MM.1S (cell line): ENCODE measurements around the gene NAT16.
A peak's percentile ranks its signal among the peaks of the same experiment; 100 is the strongest.

ENCODE experiments used
- DNase-seq: peaks from one replicate; pipeline ENCODE4 v3.0.0-alpha.2; 2015
- H2AFZ ChIP-seq: fragments of 300-600 bp; sonication (generic); 2 replicates; pipeline ENCODE4 v1.6.0; 2016; ENCODE audit warnings: antibody characterized with exemption, low read length
- H3F3A ChIP-seq: fragments of 300-600 bp; sonication (generic); 2 replicates; pipeline ENCODE4 v1.6.1; 2016; ENCODE audit warnings: mild to moderate bottlenecking, antibody characterized with exemption, low read length, moderate library complexity, mixed read lengths; ENCODE audit not compliant: insufficient read depth
- H3K27ac ChIP-seq: fragments of 300-600 bp; sonication (generic); 2 replicates; pipeline ENCODE4 v1.5.1; 2016; ENCODE audit warnings: mild to moderate bottlenecking, low read length
- H3K27me3 ChIP-seq: fragments of 300-600 bp; sonication (generic); replicated peaks from 2 replicates; pipeline ENCODE4 v1.6.0; 2016; ENCODE audit warnings: low read length; ENCODE audit not compliant: insufficient read depth
- H3K36me3 ChIP-seq: fragments of 300-600 bp; sonication (generic); replicated peaks from 2 replicates; pipeline ENCODE4 v1.6.1; 2016; ENCODE audit warnings: mild to moderate bottlenecking, low read length, mixed read lengths; ENCODE audit not compliant: insufficient read depth
- H3K4me1 ChIP-seq: fragments of 300-600 bp; sonication (generic); 2 replicates; pipeline ENCODE4 v1.6.1; 2016; ENCODE audit warnings: low read length, mixed read lengths
- H3K4me2 ChIP-seq: fragments of 300-600 bp; sonication (generic); 2 replicates; pipeline ENCODE4 v1.6.0; 2016; ENCODE audit warnings: low read depth, low read length
- H3K4me3 ChIP-seq: fragments of 300-600 bp; sonication (generic); 2 replicates; pipeline ENCODE4 v1.5.1; 2016; ENCODE audit warnings: low read length, mixed read lengths
- H3K79me2 ChIP-seq: fragments of 300-600 bp; sonication (generic); 2 replicates; pipeline ENCODE4 v1.6.1; 2016; ENCODE audit warnings: mixed run types, low read length, mixed read lengths
- H3K9ac ChIP-seq: fragments of 300-600 bp; sonication (generic); 2 replicates; pipeline ENCODE4 v1.6.1; 2016; ENCODE audit warnings: low read length, mixed read lengths
- H3K9me2 ChIP-seq: fragments of 300-600 bp; sonication (generic); replicated peaks from 2 replicates; pipeline ENCODE4 v1.6.1; 2016; ENCODE audit warnings: mild to moderate bottlenecking, low read length, mixed read lengths; ENCODE audit not compliant: insufficient read depth
- H3K9me3 ChIP-seq: fragments of 300-600 bp; sonication (generic); replicated peaks from 2 replicates; pipeline ENCODE4 v1.6.1; 2016; ENCODE audit warnings: mild to moderate bottlenecking, low read length, mixed read lengths; ENCODE audit not compliant: insufficient read depth
- H4K20me1 ChIP-seq: fragments of 300-600 bp; sonication (generic); 2 replicates; pipeline ENCODE4 v1.6.1; 2016; ENCODE audit warnings: mild to moderate bottlenecking, low read length, moderate library complexity, mixed read lengths; ENCODE audit not compliant: insufficient read depth
- EZH2 ChIP-seq: fragments of 300-600 bp; sonication (generic); optimal IDR thresholded peaks from 2 replicates; pipeline ENCODE3; 2017; ENCODE audit warnings: low read depth, mild to moderate bottlenecking, antibody characterized with exemption, low read length, mixed read lengths
- EZH2phosphoT487 ChIP-seq: fragments of 300-600 bp; sonication (generic); IDR thresholded peaks from 2 replicates; pipeline ENCODE4 v1.6.1; 2018; ENCODE audit warnings: antibody characterized with exemption, low read length
- TF ChIP-seq, protein P1 (sequence below): fragments of 300-600 bp; sonication (generic); IDR thresholded peaks from 2 replicates; pipeline ENCODE4 v1.5.1; 2016; ENCODE audit warnings: antibody characterized with exemption, low read length, mixed read lengths

The NAT16 gene

DNA sequence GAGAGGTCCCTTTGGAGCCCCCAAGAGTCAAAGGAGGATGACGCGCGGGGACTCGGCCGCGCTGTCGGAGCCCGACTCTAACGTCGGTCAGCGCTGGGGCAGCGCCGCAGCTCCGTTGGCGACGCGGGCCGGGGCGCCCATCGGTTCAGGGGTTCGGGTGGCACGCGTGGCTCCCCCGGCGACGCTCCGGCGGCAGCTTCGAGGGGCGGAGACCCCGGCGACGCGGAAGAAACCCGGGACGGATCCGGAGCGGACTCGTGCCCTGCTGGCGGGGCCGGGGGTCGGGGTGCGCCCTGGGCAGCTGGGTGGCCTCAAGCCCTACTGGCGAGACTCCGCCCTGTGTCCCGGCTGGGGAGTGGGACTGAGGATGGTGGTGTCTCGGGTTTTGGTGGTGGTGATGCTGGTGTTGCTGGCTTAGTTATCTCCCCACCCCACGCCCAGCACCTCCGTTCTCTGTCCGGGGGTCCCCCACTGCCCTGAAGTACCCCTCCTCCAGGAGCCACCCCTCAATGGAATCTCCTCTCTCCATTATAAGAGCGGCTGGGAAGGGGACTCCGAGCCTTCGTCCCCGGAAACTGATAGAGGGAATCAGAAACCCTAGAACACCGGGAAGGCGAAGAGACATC is at the start of gene NAT16:
Gene NAT16, minus strand, starts transcription at position 164 of the 626 bp plus-strand sequence. CDS start 5,486 bp downstream, outside the sequence.
- no peak within 1 kb of the TSS for H3K27ac ChIP-seq
- no peak for DNase-seq
- 0 out of 2 replicates have a peak, but pooled peaks cover 4% of the 10 kb centered on the region for H3K4me1 ChIP-seq
- H2AFZ ChIP-seq: no peak within 1 kb of the TSS
- no peaks in the 10 kb centered on the region for H3K9me3 ChIP-seq
- H4K20me1 ChIP-seq: no peaks in the 10 kb centered on the region
- no peaks in the 10 kb centered on the region for H3F3A ChIP-seq
- 0 out of 2 replicates have a peak within 1 kb of the TSS, but pooled peaks have one; percentile 18 for H3K4me2 ChIP-seq
- no peaks in the 10 kb centered on the region for H3K36me3 ChIP-seq
- no peaks in the 10 kb centered on the region for H3K9me2 ChIP-seq
- peaks cover 74% of the 10 kb centered on the region for H3K27me3 ChIP-seq
- no peak within 1 kb of the TSS for H3K4me3 ChIP-seq
- no peaks in the 10 kb centered on the region for H3K79me2 ChIP-seq
- TF ChIP-seq, protein P1, sequence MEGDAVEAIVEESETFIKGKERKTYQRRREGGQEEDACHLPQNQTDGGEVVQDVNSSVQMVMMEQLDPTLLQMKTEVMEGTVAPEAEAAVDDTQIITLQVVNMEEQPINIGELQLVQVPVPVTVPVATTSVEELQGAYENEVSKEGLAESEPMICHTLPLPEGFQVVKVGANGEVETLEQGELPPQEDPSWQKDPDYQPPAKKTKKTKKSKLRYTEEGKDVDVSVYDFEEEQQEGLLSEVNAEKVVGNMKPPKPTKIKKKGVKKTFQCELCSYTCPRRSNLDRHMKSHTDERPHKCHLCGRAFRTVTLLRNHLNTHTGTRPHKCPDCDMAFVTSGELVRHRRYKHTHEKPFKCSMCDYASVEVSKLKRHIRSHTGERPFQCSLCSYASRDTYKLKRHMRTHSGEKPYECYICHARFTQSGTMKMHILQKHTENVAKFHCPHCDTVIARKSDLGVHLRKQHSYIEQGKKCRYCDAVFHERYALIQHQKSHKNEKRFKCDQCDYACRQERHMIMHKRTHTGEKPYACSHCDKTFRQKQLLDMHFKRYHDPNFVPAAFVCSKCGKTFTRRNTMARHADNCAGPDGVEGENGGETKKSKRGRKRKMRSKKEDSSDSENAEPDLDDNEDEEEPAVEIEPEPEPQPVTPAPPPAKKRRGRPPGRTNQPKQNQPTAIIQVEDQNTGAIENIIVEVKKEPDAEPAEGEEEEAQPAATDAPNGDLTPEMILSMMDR: no peak
- TF ChIP-seq EZH2: no peak
- TF ChIP-seq EZH2phosphoT487: no peak
- H3K9ac ChIP-seq: no peak within 1 kb of the TSS

DNA sequence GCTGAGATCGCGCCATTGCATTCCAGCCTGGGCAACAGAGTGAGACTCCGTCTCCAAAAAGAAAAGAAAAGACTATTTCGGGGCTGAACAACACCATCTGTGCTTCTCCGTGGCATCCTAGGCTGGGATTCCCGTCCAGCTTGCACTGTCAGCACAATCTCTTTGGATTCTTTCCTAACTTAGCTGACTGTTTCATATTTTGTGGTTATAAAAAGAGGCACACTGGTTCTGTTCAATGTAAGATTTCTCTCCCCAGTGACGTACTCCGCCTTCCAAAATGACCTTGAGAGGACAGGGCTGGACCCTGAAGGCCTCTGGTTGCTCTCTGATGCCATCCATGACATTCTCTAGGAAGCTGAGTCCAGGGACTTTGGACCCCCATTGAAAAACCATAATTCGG is 46.6 kb upstream of the NAT16 start:
- H2AFZ ChIP-seq: no peak overlapping the region
- H3K36me3 ChIP-seq: no peaks in the 10 kb centered on the region
- H3K9me3 ChIP-seq: no peaks in the 10 kb centered on the region
- no peak for DNase-seq
- H3K4me1 ChIP-seq: no peaks in the 10 kb centered on the region
- no peaks in the 10 kb centered on the region for H3K9me2 ChIP-seq
- no peaks in the 10 kb centered on the region for H4K20me1 ChIP-seq
- no peak overlapping the region for H3K27ac ChIP-seq
- no peaks in the 10 kb centered on the region for H3K27me3 ChIP-seq
- 0 out of 2 replicates have a peak, but pooled peaks cover 1% of the 10 kb centered on the region for H3K79me2 ChIP-seq
- H3F3A ChIP-seq: no peaks in the 10 kb centered on the region
- TF ChIP-seq, protein P1: no peak
- TF ChIP-seq EZH2phosphoT487: no peak
- TF ChIP-seq EZH2: no peak
- no peak overlapping the region for H3K9ac ChIP-seq
- H3K4me3 ChIP-seq: no peak overlapping the region
- H3K4me2 ChIP-seq: no peak overlapping the region

DNA sequence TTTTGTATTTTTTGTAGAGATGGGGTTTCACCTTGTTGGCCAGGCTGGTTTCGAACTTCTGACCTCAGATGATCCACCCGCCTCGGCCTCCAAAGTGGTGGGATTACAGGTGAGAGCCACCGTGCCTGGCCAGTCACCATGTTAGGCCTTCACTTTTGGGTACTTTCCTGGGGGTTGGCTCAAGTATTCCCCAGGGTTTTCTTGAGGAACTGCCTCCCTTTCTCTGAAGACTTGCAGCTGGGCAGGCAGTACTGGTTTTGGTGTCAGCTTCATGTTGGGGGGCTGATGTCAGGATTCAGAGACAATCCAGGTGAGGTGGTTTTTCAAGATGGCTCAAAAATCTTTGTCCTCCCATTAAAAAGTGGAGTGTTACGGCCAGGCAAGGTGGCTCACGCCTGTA is 45.6 kb upstream of the NAT16 start:
- Histone ChIP-seq H3K27ac (no peak overlapping the region), H4K20me1 (no peaks in the 10 kb centered on the region), H3K79me2 (0 out of 2 replicates have a peak, but pooled peaks cover 7% of the 10 kb centered on the region), H3K9ac (no peak overlapping the region), H3K27me3 (no peaks in the 10 kb centered on the region), H3K4me3 (no peak overlapping the region), H3K36me3 (no peaks in the 10 kb centered on the region), H3K9me3 (no peaks in the 10 kb centered on the region), H3K4me1 (no peaks in the 10 kb centered on the region), H2AFZ (no peak overlapping the region), H3K9me2 (no peaks in the 10 kb centered on the region), H3K4me2 (no peak overlapping the region), H3F3A (no peaks in the 10 kb centered on the region)
- TF ChIP-seq, protein P1: no peak
- TF ChIP-seq EZH2phosphoT487 (no peak), EZH2 (no peak)
- no peak for DNase-seq
